ENCODE results near the gene AKT1S1.

Gene AKT1S1

GRCh38 chr19:49907745-49908446 lies 30.7 kb upstream of the AKT1S1 start:
- no peak for DNase-seq

GRCh38 chr19:49906879-49907564 lies 29.9 kb upstream of the AKT1S1 start:
- no peak for DNase-seq

DNA sequence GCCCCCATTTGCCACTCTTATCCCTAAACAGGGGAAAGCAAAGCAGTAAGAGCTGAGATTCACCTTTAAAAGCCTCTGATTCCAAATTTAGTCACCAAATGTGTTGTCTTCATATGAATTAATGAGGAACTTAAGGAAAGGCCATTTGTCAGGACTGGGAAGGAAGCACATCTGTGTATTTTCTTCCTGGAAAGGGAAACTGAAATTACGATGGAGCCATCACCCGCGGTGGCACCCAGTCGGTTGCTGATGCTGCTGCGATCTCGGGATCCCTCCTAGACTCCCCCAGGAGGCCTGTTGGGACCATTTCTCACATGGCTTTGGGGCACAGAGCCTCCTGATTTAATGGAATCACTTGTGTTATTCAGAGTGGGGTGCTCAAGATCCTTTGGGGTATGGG lies 27.0 kb upstream of the AKT1S1 start:
- DNase-seq, result peak; percentile 49 to 56

DNA sequence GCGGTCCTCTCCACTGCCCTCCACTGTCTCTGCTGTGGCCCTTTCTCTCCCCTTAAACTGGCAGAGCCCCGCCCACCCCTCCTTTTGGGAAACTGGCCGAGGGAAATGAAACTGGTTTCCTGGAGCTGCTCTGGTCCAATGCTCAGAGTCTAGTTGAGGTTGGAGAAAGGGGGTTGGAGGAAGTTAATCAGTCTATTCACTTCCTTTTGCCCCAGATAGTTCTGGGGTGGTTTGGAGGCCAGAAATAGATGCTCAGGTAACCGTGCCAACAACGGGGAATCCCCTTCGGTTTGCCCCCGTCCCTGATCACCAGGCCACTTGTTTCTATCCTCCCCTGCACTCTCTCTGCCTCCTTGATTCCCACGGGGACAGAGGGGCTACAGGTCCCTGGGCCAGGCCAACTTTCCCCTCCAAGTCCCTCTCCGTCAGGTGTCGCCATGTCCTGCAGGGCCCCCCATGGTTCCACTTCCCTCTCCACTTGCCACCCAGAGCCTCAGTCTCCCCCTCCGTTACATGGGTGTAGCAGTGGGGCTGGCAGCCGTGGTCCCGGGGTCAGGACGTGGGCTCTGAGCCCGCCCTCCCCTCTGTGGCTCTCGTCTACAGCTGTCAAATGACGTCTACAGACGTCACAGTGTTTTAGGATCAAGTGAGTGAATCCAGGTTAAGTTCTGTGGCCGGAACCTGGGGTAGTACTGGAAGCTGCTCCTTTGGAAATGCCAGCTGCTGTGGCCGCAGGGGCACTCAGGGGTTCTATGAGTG lies 19.9 kb upstream of the AKT1S1 start, which contains the start of gene IL4I1:
Gene IL4I1, minus strand, starts transcription at position 25 of the 759 bp plus-strand sequence. CDS start 727 bp downstream, outside the sequence.
- DNase-seq, result peak; percentile 75 to 80

GRCh38 chr19:49895566-49896297 lies 18.6 kb upstream of the AKT1S1 start:
- DNase-seq, result no peak

DNA sequence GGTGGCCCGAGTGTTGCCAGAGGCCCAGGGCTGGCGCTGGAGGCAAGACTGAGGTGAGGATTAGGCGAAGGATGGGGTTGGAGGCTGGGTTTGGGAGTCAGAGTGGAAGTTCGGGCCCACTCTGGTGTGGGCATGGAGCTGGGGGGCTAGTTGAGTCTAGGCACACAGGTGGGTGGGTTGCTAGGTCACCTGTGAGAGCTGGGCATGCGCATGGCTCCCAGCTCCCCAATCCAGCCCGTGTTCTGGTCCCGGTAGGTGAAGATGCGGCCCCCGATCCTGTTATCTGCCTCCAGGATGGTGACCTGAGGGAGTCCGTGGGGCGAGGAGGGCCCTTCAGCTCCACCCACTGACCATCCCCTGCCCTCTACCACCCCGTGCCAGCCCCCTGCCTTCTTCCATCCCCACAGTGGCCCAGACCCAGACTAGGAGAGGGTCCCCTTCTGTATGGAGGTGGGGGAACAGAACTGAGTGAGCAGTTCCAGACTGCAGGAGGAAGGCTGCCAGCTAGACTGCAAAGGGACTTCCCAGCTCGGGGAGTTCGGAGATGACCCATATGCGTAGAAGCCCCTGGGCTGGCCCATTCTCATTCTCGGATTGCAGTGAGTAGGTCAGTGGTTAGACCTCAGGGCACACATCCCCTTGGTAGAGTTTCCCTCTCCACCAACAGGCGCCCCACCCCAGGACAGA lies 17.9 kb upstream of the AKT1S1 start:
- DNase-seq, result no peak

GRCh38 chr19:49894011-49894664 lies 17.0 kb upstream of the AKT1S1 start:
- no peak for DNase-seq

- DNase-seq, result no peak
Observed at GRCh38 chr19:49892716-49893115, 15.6 kb upstream of the AKT1S1 start.

DNA sequence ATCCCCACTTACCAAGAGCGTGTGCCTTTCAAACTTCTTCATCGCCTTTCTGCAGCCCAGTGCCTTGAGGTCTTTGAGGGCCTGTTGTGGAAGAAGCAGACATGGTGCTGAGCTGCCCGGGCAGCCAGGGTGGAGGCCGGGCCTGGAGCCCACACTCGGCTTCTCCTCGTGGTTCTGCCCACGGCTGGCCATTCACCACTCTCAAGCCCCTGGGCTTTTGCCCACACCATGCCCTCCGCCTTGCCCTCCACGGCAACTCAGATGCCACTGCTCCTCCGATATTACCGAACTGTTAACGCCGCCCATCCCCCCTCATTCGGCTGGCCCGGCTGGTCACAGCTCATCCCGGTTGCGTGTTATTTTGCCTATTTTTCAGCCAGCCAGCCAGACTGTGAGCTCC lies 14.2 kb upstream of the AKT1S1 start:
- DNase-seq, result no peak

- DNase-seq, result no peak
Observed at GRCh38 chr19:49890349-49891311, 13.5 kb upstream of the AKT1S1 start.

DNA sequence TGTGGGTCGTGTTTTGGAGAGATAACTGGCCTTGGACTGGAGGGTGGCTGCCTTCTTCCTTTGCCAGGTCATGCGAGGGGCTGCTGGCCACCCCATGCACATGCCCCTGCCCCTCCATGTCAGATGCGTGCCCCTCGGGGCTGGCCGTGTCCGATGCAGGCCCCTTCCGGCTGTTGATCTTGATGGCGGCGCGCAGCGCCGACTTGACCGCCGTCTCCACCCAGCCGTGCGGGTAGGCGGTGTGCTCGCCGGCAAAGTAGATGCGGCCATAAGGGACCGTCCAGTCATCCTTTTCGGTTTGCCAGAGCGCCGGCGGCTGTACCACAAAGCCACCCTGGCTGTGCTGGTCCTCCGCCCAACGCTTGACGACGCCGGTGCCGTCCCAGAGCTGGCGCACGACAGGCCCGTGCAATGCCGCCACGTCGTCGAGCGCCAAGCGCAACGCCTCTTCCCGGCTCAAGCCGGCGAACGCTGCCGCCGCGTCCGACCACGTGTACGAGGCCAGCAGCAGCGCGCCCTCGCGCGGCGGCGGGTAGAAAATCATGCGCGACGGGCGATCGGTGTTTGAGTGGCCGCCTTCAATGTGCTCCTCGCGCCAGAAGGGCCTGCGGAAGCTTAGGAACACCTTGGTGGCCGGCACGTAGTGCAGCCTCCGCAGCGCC lies 12.7 kb upstream of the AKT1S1 start:
- no peak for DNase-seq

GRCh38 chr19:49889038-49889686 lies 12.0 kb upstream of the AKT1S1 start:
- DNase-seq, result no peak

DNA sequence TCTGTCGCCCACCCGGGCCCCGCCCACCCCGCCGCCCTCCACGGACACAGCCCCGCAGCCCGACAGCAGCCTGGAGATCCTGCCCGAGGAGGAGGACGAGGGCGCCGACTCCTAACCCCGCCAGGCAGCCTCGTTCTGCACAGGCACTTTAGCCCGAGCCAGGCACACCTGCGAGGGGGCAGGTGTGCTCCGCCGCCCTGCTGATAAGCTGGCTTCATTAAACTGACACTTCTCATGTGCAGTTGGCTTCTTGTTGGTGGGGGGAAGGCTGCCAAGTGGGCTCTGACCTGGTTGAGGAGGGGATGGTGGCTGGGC lies 11.3 kb upstream of the AKT1S1 start:
- no peak for DNase-seq

- no peak for DNase-seq
Observed at GRCh38 chr19:49887665-49888509, 10.7 kb upstream of the AKT1S1 start.

DNA sequence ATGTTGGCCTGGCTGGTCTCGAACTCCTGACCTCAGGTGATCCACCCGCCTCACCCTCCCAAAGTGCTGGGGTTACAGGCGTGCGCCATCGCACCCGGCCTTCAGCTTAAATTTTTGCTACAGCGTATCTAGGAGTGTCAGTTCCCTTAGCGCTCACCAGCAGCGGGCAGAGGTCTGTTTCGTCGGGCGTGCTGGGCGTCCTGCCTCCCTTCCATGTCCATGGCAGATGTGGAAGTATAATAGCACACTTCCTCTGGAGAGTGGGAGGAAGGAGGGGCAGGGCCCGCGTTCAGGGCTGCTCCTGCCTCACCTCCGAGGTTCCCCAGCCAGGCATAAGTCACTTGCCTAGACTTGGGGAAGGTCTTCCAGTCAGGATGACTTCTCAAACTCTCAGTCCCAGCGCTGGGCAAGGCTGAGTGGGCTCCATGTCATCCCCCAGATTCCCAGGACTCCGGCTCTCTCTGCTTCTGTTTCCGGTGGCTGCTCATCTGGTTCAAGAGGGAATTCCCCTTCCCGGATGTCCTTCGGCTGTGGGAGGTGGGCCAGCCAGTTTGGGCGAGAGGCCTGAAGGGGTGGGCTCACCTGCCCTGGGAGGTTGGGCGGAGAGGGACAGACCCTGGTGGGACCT lies 10.0 kb upstream of the AKT1S1 start:
- DNase-seq, result no peak

DNA sequence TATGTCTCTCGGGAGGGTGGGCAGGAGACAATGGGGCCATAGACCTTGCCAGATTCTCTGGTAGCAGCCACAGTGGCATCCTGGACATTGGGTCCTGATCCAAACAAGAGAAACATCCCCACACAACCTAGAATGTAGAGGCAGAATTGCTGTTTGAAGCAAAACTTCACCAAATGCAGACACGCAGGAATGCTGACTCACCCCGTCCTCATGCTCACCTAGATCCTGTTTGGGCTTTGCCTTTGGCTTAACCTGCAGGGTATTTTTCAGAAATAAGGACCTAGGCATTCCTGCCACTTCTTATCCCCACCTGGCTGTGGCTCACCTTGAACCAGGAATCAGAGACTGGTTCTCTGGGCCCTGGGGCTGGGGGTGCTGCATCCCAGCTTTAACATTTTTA lies 7.6 kb upstream of the AKT1S1 start:
- no peak for DNase-seq

DNA sequence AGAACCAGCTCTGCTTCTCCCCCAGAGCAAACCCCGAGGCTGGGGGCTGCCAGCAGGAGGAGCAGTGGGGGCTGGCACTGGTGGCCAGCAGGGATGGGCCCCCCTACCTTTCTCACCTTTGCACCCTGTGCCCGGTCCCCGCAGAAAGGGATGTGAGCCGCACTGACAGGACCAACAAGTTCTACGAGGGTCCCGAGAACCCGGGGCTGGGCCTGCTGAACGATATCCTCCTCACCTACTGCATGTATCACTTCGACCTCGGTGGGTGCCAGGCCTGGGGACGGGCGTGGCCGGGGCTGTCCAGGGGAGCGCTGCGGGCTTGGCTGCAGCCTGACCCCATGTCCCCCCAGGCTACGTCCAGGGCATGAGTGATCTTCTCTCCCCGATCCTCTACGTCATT lies 7.0 kb upstream of the AKT1S1 start:
- DNase-seq, result no peak

DNA sequence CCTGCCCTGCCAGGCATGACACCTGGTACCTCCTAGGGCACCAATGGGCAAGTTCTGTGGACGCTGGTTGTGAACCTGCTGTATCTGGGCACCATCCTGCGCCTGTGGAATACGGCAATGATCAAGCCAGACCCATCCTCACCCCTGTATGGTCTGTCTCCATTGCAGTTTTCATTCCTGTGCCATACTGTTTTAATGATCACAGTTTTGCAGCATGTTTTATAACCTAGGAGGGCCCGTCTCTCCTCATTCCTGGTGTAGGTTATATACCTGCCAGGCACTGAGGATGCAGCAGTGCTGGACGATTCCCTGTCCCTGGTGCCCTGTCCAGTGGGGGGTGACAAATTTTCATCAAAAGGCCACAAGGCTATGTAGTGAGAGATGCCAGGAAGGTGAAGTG lies 5.9 kb upstream of the AKT1S1 start:
- DNase-seq, result no peak
